ENCODE data around the gene SERPINA9. TPM values are rescaled to one million over a fixed set of nuclear protein-coding genes. Genes with fewer than 3 reads are reported as not detected.

The SERPINA9 gene
- total and polyA plus RNA-seq, 2 donors from 2014 or later = not detected

- DNase-seq (no peak), FAIRE-seq (no peak)
- H3K27ac ChIP-seq (ENCODE audit: low read depth in 2 of 2, low read length in 2 of 2) = no peak overlapping the region
- no peaks in the 10 kb centered on the region for H3K4me1 ChIP-seq (ENCODE audit: control insufficient read depth in 2 of 3, insufficient read depth in 2 of 3, low read depth in 1 of 3, low read length in 3 of 3)
- intact Hi-C loops (cut with DNase I) = no loop called here
- H3K9me3 ChIP-seq (ENCODE audit: control insufficient read depth in 2 of 3, insufficient read depth in 1 of 3, low read length in 3 of 3) = no peaks in the 10 kb centered on the region
- no peaks in the 10 kb centered on the region for H3K36me3 ChIP-seq (ENCODE audit: control insufficient read depth in 2 of 3, insufficient read depth in 3 of 3, low read length in 3 of 3)
- H3K9ac ChIP-seq (ENCODE audit: low read length in 3 of 3) = no peak overlapping the region
- H3K27me3 ChIP-seq (ENCODE audit: control insufficient read depth, insufficient read depth, low read length) = no peaks in the 10 kb centered on the region
- no peak overlapping the region for H3K4me3 ChIP-seq (ENCODE audit: low read length in 3 of 3)
- TF ChIP-seq, protein P1, sequence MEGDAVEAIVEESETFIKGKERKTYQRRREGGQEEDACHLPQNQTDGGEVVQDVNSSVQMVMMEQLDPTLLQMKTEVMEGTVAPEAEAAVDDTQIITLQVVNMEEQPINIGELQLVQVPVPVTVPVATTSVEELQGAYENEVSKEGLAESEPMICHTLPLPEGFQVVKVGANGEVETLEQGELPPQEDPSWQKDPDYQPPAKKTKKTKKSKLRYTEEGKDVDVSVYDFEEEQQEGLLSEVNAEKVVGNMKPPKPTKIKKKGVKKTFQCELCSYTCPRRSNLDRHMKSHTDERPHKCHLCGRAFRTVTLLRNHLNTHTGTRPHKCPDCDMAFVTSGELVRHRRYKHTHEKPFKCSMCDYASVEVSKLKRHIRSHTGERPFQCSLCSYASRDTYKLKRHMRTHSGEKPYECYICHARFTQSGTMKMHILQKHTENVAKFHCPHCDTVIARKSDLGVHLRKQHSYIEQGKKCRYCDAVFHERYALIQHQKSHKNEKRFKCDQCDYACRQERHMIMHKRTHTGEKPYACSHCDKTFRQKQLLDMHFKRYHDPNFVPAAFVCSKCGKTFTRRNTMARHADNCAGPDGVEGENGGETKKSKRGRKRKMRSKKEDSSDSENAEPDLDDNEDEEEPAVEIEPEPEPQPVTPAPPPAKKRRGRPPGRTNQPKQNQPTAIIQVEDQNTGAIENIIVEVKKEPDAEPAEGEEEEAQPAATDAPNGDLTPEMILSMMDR (IDR thresholded peaks at IDR 0.05; ENCODE audit: borderline replicate concordance, extremely low read depth, insufficient read depth) = no peak
Measured at GRCh38 chr14:94449930-94450329, 26.1 kb downstream of the SERPINA9 start.

DNA sequence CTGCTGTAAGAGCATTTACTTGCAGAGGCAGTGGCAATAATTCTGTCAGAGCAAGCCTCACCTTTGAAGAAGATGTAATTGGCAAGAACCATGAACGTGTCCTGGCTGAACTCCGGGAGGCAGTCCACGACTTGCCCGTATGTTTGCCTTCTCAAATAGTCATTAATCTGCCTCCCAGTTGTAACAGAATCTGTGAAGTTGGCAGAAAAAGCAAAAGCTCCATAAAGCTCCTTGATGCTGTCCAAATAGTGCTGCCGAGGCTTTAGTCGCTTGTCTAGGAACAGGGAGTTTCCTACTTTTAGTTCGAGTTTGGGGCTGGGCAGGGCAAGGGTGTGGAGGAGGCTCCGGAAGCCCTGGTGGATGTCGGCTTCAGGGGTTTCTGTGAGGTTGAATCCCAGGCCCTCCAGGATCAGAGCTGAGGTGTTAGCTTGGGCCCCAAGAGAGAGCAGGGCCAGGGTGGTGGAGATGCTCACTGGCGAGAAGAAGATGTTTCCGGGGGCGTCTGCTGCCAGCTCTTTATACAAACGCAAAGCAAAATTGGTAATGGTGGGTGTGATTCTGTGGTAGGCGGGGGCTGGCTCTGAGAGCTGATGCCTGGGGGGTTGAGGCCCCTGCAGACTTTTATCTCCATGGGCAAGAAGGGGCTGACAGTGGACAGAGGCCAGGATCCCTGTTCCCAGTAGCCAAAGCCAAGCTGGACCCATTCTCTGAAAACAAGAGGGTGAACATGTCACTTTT is 27.8 kb downstream of the SERPINA9 start:
- no peaks in the 10 kb centered on the region for H3K27me3 ChIP-seq (ENCODE audit: control insufficient read depth, insufficient read depth, low read length)
- no peaks in the 10 kb centered on the region for H3K9me3 ChIP-seq (ENCODE audit: control insufficient read depth in 2 of 3, insufficient read depth in 1 of 3, low read length in 3 of 3)
- H3K36me3 ChIP-seq (ENCODE audit: control insufficient read depth in 2 of 3, insufficient read depth in 3 of 3, low read length in 3 of 3) = no peaks in the 10 kb centered on the region
- TF ChIP-seq, protein P1 (IDR thresholded peaks at IDR 0.05; ENCODE audit: borderline replicate concordance, extremely low read depth, insufficient read depth) = no peak
- H3K4me1 ChIP-seq (ENCODE audit: control insufficient read depth in 2 of 3, insufficient read depth in 2 of 3, low read depth in 1 of 3, low read length in 3 of 3) = no peaks in the 10 kb centered on the region
- intact Hi-C loops (cut with DNase I) = no loop called here
- H3K9ac ChIP-seq (ENCODE audit: low read length in 3 of 3) = no peak overlapping the region
- no peak overlapping the region for H3K27ac ChIP-seq (ENCODE audit: low read depth in 2 of 2, low read length in 2 of 2)
- FAIRE-seq (no peak), DNase-seq (peak in 3 of 5 donors; percentile 36 to 71 (median 66))
- H3K4me3 ChIP-seq (ENCODE audit: low read length in 3 of 3) = no peak overlapping the region

DNA sequence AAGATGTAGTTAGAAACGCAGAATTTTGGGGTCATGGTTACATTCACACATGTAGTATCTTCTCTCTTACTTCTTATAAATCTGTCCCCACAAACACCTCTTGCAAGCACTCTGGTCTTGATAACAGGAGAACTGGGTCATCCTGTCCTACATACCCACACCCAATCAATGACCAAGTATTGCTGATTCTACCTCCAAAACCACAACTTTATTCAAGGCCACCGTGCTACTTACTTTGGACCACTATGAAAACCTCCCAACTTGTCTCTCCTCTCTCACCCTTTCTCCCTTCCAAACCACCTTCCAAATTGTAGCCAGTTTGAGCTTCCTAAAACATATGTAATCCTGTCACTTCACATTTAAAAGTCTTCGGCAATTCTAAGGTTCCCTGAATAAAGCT is 28.8 kb downstream of the SERPINA9 start:
- FAIRE-seq (no peak), DNase-seq (no peak)
- TF ChIP-seq, protein P1 (IDR thresholded peaks at IDR 0.05; ENCODE audit: borderline replicate concordance, extremely low read depth, insufficient read depth) = no peak
- Histone ChIP-seq H3K36me3 (ENCODE audit: control insufficient read depth in 2 of 3, insufficient read depth in 3 of 3, low read length in 3 of 3) (no peaks in the 10 kb centered on the region), H3K4me3 (ENCODE audit: low read length in 3 of 3) (no peak overlapping the region), H3K9me3 (ENCODE audit: control insufficient read depth in 2 of 3, insufficient read depth in 1 of 3, low read length in 3 of 3) (no peaks in the 10 kb centered on the region), H3K27me3 (ENCODE audit: control insufficient read depth, insufficient read depth, low read length) (no peaks in the 10 kb centered on the region), H3K27ac (ENCODE audit: low read depth in 2 of 2, low read length in 2 of 2) (no peak overlapping the region), H3K4me1 (ENCODE audit: control insufficient read depth in 2 of 3, insufficient read depth in 2 of 3, low read depth in 1 of 3, low read length in 3 of 3) (no peaks in the 10 kb centered on the region), H3K9ac (ENCODE audit: low read length in 3 of 3) (no peak overlapping the region)
- intact Hi-C loops (cut with DNase I) = no loop called here
